Head of caudate nucleus (tissue), 42 donors: Measurements from ENCODE around the gene NPFFR1.

Experiments used
- DNase-seq, 42 donors: peaks; one replicate each; pipeline versions ENCODE4 v3.0.0 to v3.0.0-alpha.2; 2020 to 2021; ENCODE audit warnings: mixed read lengths in 7 of 42
- intact Hi-C: fragments of 100-400 bp; cut with DNase I; formaldehyde crosslinking; loops from one replicate; pipeline ENCODE4 v1.15.0; 2022

NPFFR1 gene

DNA sequence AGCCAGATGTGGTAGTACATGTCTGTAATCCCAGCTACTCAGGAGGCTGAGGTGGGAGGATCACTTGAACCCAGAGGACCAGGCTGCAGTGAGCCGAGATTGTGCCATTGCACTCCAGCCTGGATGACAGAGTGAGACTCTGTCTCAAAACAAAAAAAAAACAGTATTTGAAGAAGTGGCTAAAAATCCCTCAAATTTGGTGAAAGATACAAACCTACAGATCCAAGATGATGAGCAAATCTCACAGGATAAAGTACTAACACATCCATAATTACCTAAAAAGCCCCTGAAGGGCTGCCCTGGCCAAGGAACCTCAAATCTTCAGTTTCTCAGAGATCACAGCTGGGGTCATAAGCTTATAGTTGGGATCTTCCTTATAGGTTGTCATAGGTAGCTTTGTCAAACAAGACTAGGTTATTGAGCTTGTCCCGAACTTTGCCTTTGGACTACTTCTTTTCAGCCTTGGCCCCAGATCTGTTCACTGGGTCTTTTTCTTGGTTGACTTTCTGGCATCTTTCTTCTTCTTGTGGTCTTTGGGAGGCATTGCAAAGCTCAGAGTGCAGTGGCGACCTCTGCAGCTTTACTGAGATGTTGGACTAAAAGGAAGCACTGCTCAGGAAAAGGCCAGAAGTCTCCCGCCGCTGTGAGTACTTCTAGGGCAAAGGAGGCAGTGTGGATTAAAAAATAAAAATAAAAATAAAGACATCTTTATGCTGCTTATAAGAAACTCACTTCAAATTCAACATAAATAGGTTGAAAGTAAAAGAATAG is 84.9 kb downstream of the NPFFR1 start:
- intact Hi-C loops: no loop called here
- DNase-seq: no peak
